ENCODE measurements around the gene UNC5B.

Gene UNC5B

DNA sequence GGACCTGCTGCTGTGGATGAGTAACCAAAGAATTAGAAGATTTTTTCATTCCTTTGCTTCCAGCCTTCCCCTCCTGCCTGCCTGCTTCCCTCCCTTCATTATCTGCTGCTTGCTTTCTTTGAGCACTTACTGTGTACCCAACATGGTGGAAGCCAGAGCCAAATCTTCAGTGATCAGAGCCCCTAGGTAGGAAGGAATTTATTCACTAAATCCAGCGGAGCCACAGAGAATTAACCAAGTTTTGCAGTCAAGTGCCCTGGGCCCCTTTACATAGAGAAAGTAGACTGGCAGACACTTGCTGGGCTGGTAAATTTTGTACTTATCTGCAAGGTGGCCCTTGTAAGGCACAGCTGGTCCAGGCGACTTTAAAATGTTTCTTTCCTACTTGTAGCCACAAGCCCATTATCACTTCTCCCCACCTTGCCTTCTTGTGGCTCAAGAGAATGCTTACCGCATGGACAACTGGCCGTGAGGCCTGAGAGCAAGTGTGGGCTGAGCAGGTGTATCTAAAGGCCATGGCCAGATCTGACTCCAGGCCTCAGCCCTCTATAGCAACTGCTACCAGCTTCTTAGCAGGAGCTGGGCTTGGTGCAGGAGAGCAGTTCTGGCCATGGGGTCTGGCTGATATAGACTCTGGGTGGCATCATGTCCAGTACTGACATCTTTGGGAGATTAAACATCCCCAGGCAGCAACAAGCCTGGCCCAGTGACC lies 11.1 kb downstream of the UNC5B start:
- no peak for DNase-seq

DNA sequence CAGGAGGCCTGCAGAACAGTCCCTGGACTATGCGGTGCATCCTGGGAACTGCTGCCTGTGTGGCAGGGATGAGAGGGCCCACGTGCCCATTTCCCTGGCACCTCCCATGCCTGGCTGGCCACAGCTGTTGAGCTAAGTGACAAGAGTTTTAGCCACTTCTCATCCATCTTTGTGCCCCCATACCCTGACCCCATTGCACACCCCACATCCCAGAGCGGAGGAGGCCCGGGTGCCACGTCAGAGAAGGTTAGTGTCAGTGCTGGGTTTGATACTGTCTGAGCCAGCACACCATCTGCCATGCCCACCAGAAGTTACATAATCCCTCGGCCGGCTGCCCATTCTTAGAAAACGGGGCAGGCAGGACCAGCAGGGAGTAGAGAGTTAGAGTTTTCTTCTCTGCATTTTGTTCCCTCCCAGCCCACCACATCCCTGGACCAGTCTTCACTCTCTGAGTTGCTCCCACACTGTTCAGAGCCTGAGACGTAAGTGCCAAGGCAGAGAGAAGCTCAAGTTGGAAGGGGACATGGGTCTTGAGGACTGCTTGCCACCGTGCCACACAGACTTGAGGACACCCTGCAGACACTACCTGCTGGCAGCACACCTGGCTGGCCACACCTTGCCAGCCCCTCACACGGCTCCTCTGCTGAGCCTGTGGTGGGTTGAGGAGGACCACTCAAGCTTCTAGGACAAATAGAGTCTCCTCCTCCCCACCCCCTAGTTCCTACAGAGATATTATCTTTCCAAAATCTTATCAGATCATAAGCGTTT lies 13.1 kb downstream of the UNC5B start:
- DNase-seq: no peak

DNA sequence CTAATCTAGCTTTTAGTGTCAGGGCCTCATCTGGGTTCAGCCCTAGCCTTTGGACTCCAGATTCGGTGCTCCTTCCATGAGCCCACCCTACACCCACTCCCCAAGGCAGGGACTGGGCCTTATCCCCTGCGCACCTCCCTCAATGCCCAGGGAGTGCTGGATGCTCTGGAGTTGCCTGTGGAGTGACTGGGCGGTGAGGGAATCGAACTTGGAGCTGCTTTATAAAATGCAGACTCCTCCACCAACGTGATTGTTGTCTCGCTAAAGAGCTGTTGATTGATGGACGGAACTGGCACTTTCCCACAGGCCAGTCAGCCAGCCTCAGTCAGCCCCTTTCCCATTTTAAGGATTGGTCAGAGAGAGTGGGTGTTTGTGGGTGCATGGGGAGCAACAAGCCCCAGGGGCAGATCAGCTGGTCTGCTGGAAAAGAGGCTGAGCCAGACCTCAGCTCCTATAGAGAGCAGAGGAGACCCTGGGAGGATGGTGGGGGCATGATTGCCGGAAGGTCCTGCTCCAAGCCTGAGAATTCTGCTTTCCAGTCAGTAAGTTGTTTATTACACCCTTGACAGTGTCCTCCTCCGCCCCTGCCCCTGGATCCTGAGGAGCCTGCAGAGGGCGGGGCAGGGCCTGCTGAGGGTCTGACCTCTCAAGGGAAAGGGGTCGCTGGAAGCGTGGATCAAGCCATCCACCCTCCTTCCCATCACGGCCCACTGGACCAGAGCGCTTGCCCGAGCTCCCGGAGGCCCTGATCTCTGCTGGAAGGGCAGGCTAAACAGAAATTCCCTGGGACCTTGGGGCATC lies 16.7 kb downstream of the UNC5B start:
- DNase-seq: no peak

- DNase-seq: no peak
These were observed 17.6 kb downstream of the UNC5B start for GRCh38 chr10:71229726-71230655.

GRCh38 chr10:71230656-71231025 lies 18.3 kb downstream of the UNC5B start:
- no peak for DNase-seq

DNA sequence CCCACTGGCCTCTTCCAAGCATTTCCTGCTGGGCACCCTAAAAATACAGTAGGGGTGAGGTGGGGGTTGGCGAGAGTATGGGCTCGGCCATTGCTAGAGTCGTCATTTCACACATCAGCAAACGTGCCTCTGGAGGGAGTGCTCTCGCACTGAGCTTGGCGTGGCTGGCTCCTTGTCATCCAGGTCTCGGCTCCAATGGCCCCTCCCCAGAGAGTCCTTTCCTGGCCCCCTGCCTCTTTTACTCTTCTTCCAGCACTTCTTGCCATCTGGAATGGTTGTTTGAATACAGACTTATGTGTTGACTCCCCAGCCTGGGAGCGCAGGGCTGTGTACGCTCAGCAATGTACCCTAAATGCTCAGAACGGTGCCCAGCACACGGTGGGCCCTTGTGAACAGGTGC lies 18.8 kb downstream of the UNC5B start:
- DNase-seq: no peak

DNA sequence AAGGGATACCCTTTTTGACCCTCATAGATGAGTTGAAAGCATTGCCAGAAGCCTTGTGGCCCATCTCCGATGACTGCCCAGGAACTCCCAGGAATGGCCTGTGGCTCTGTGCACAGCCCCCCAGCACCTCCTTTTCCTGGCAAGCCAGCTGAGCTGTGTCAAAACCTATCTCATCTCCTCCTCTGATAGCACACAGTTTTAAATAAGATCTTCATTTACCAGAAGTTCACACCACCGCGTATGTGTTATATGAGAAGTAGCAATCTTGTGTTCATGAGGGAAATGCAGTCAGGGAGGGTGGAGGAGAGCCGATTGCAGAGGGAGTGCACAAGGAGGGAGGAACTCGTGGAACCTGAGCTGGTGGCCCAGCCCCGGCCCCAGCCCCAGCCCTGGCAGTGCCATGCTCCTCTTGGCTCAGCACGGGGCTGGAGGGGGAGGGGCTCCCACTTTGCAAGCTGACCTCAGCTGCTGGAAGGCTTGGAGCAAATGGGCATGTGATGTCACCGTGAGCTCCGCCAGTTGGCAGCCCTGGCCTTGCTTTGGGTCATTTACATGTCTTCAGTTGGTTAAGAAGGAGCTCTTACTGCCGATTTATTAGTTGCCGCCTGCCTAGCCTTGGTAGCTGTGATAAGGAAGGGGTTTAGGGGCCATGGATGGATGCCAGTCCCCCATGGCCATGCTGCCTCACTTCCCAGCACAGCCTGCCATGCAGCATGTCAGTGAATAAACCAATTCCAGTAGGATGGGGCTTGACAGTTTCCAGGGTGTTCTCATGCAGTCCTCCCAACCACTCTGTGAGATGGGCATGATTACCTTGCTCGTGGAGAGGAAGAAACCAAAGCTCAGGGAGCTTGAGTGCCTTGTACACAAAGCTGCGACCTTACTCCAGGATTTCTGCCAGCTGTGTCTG lies 20.0 kb downstream of the UNC5B start:
- no peak for DNase-seq

GRCh38 chr10:71233482-71233892 lies 21.1 kb downstream of the UNC5B start:
- DNase-seq: no peak

DNA sequence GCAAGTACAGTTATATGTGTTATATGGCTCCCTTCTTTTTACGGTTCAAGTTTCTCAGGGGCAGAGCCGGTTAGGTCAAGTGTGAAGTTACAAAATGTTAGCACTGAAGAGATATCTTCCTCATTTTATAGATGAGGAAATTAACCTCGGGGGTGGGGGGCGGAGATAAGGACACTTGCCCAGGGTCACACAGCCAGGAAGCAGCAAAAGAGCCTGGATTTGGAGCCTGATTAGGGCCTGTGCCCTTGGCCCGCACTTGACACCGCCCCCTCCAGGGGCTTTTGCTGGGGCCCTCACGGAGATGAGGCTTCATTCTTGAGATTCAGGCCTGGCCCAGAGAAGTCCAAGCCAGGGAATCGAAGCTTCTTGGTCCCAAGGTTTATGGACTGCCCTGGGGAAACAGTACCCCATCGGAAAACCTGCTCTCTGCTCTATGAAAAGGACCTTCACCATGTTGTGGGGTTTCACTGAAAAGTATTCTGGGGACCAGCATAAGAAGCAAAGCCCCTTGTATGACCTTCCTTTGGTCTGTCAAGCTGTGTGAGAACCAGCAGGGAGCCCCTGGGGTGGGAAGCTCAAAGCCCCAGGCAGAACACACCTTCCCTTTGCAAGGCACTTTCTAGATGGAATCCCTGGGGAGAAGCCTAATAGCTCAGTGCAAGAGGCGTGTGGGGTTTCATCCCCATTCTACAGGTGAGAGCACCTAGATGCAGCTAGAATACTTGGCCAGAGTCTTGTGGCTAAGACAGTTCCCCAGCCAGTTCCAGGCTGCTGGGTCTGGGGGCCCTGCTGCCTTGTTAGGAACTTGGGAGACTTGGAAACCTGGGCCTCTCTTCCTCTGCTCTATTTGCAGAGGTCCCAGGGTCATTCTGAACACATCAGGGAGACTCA lies 21.9 kb downstream of the UNC5B start:
- DNase-seq: no peak

- DNase-seq: no peak
These were observed 22.8 kb downstream of the UNC5B start for GRCh38 chr10:71234970-71235685.

DNA sequence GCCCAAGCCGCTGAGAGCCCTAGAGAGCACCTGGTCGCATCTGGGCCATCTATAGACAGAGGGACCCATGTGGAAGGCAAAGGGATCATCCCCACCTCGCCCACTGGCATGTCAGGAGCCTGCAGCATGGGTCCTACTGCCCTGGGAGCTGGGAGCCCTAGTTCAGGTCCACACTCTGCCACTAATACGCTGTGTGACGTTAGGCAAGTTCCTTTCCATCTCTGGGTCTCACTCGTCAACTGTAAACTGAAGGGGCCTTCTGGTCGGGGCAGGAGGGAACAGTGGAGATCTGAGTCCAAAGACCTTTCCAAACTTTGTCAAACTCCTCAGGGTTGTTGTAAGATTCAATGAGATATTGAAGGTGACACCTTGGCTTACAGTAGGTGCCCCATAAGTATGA lies 23.4 kb downstream of the UNC5B start:
- DNase-seq: no peak

DNA sequence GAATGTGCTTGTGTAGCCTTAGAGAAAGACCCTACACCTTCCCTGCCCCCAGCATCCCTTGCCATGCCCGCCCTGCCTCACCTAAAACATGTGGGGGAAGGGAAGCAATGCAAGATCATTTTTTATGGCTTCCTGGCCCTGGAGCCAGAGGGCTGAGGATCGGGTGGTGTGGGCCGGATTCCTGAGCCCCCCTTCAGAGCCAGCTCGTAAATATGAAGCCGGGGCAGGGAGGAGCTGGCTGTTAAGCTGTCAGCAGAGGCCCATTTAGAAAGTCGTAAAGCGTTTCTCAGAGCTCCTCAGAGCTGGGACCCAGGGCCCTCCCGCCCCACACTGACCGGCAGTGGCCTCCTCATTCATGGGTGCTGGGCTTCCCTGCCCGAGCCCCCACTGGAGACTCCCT lies 23.9 kb downstream of the UNC5B start:
- no peak for DNase-seq

DNA sequence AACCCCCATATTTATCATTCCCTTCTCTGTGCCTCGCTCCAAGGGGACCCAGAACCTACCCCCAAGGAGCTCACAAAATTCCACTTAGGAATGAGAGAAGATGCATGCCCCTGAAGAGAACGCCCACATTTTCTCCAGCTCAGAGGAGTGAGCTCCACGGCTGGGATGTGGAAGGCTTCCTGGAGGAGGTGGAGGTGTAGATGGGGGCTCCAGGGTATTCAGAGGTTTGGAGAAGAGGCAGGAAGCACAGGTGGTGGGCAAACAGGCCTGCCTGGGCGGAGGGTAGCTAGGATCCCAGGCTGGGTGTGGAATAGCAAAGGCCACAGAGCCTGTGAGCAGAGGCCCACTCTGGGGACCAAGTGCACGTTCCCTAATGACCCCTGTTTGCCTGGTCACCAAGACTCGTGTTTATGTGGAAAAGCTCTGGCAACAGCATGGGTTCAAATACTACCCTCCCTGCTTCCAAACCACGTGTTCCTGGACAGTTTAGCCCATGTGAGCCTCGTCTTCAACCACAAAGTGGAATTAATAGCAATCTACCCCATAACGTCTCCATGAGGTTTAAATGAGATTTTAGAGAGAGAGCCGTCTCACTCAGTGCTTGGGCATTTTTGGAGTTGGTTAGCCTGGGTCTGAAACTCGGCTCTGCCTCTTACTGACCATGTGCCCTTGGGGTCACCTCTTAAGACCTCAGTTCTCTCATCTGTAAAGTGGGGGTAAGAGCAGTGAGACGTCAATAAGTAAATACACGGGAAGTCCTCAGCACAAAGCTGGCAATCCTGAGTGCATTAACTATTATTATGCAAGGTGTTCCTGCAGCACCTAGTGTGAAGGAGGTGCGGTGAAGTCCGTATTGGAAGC lies 24.7 kb downstream of the UNC5B start:
- no peak for DNase-seq

GRCh38 chr10:71237843-71238623 lies 25.7 kb downstream of the UNC5B start:
- no peak for DNase-seq

GRCh38 chr10:71238626-71239025 lies 26.3 kb downstream of the UNC5B start:
- no peak for DNase-seq

DNA sequence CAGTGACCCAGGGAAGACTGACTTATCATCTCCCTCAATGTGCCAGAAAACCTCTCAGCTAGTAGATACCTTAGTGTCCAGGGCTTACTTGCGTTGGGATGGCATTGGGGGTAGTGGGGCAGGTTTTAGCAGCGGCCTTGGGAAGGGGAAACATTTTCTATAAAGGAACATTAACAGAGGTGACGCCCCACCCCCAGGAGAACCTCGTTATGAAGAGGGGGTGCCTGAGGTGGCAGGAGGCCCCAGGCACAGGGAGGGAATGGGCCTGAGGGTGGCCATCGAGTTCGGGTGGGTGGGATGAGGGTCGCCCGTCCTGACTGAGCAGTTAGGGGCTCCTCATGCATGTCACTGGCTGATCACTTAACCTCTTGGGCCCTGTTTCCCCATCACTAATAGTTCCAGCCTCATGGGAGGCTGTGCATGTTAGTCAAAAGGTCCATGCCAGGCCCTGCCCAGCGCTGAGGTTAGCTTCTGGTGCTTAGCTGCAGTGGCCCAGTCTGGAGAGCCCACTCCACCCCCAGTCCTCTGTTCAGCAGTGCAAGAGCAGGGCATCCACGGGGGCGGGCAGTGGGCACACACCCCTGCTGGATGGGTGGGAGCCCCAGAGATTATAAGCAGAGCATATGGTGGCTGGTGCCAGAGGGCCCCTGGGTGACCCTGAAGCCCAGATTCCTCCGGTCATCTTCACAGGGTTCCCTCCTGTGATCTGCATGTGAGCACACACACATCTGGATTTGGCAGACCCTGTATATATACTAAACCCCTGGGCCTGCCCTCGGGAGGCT lies 27.0 kb downstream of the UNC5B start:
- DNase-seq: no peak

Data from activated T-cell treated with anti-CD3 and anti-CD28 coated beads for 4 hours (primary cell).